Measurements from ENCODE around the gene WNT7A.
"Not testable (repeated sequence)": the region's sequence is repeated elsewhere in the genome, so short reads cannot be mapped to it uniquely, and the experiment has no call there.

Gene WNT7A

DNA sequence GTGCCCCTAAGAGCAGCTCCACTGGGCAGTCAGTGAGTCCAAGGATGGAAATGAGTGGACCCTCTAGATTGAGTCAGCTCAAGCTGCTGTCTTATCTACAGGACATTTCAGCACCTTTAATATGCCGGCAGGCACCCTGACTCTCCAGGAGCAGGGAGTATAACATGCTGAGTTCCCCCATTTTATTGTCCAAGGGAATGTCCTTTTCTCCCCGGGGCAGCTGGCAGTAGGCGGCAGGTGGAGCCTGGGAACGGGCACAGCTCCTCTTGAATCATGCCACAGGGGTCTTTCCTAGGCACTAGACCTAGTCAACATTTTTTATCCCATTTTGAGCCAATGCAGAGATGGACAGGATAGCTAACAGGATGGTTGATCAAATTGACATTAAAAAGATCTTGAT, 14.8 kb downstream of the WNT7A start:
- no peak for FAIRE-seq

DNA sequence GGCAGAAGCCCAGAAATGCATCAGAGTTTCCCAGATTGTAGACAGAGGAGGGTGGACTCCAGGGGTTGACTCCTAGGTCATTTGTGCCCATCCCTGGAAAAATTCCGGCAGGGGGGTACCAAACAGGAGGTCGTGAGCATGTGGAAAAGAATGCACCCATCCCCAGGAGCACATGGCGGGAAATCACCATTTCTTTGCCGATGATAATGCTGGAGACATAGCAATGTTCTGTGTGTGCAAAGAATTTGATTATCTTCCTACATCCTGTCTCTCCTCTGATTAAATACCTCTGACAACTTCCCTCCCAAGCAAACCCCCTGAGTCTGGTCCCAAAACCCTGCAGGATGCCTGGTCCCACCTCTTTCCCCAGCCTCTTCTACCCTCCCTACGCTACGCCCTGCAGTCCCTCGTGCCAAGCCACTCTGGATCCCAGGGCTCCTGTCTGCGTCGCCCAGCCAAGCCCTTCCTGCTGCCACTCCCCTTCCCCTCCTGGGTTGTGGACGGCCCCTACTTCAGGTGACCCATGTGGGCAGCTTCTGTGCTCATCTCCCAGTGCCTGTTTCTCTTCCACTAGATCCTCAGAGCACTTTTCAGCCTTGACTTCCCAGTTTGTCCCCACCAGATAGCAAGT, 15.8 kb downstream of the WNT7A start:
- FAIRE-seq, result no peak

DNA sequence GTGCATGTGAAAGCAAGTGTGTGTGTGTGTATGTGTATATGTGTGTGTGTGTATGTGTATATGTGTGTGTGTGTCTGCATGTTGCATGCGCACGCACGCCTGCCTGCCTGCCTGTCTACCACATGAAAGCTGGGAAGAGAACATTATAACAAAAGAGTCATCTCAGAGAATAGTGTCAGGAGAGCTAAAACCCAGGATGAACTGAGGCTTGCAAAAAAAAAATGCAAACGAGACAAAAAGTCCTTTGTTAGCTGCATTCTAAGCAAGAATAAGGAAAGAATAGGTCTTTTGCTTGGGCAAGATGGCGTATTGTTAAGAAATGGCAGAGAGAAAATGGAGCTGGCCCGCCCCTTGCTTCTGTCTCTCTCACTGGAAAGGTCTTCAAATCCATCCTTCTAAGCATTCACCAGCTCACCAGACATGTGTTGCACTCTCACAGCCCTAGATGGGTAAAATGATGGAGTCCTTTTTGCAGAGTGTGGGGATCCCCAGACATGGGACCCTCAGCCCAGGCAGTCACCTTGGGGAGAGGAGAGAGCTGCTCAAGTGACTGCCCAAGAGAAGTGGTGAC, 16.4 kb downstream of the WNT7A start:
- FAIRE-seq, result no peak

- FAIRE-seq, result no peak
Observed at GRCh38 chr3:13861461-13861860, 18.4 kb downstream of the WNT7A start.

DNA sequence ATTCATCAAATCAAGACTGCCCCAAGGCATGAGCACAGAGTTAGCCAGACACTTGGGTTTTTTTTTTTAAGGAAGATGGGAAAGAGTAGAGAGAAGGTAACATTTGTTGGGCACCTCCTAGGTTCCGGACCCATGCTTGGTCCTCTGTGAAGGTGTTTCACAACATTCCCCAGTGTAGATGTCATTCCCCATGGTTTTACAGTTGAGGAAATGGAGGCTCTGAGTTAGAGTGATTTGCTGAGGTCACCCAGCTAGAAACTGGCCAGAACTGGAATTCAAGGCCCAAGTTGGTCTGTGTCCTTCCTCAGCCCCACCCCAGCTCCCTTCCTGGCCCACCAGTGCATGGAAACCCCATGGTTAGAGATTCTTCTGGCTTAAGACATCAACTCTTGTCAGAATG, 19.9 kb downstream of the WNT7A start:
- no peak for FAIRE-seq

GRCh38 chr3:13858768-13859520, 20.9 kb downstream of the WNT7A start:
- FAIRE-seq, result no peak

GRCh38 chr3:13857702-13858380, 22.0 kb downstream of the WNT7A start:
- no peak for FAIRE-seq

GRCh38 chr3:13856628-13857027, 23.2 kb downstream of the WNT7A start:
- FAIRE-seq, result not testable (repeated sequence)

DNA sequence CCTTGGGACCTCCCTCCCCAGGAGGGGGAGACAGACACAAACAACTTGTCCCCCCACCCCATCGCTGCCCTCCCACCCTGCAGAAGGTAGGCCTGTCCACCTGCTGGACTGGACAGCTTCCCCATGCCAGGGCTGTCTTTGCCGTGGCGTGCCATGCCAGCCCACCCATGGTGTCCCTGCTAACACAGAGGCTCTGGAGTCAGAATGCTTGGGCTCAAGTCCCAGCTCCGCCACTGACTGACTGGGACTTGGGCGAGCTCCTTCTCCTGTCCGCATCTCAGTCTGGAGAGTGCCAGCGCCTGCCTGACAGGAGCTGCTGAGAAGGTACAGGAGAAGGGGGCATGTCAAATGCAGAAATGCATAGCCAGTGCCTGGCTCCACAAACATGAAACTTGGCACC, 23.9 kb downstream of the WNT7A start:
- FAIRE-seq, result no peak

- no peak for FAIRE-seq
Observed at GRCh38 chr3:13854492-13854891, 25.4 kb downstream of the WNT7A start.

DNA sequence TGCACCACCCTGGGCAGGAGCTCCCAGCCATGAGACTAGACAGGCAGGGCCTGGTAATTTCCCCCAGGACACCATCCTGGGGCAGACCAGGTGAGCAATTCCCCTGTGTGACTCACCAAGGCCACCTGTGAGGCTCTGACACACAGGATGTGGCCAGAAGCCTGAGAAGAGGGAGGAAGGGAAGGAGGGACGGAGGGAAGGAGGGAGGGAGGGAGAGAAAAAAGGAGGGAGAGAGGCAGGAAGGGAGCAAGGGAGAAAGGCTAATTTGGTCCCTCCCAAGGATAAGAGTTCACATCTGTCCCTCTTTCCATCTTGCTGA, 25.9 kb downstream of the WNT7A start:
- FAIRE-seq, result no peak

- FAIRE-seq, result no peak
Observed at GRCh38 chr3:13853256-13853977, 26.5 kb downstream of the WNT7A start.

DNA sequence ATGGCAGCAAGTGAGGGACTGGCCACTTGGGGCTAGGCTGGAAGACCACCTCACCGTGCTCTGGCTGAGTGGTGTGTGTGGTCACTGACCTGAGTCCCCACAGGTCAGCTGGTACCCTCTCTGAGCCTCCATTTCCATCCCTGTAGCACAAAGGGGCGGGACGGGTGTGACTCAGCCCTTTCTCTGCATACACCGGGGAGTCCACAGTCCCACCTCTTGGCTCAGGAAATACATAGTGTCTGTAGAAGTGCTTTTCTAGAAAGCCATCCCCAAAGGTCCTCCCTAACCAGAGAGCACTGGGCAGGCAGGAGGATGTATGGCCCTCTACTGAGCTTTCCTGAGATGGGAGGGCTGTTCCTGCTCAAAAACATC, 27.2 kb downstream of the WNT7A start:
- FAIRE-seq, result no peak

DNA sequence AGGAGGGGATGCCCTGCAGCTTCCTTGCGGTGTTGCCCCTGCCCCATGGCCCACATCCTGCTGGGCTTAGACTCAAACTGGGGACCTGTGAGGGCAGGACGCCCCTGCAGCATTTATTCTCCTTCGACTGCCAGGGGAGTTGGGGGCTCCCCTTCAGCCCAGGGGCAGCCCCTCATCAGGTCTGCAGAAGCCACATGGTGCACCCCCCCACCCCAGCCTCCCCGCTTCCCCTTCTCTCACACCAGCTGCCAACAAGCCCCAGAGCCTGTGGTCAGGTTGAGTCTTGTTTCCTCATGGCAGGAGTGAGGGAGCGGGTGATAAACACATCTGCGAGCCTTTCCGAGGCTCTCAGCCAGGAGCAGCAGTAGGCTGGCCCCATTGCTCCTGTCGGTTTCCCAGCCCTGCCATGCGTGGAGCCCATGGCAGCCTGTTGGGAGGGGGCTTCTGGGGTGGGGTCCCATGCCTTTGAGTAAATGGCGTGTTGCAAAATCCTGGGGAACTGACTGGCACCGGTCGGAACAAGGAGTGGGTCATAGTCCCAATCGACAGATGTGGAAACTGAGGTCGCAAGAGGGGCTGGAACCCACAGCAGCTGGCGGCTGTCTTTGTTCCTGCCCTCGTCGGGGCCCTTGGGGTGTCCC, 27.8 kb downstream of the WNT7A start:
- FAIRE-seq, result no peak

GRCh38 chr3:13851091-13851849, 28.6 kb downstream of the WNT7A start:
- FAIRE-seq, result no peak

- no peak for FAIRE-seq
Observed at GRCh38 chr3:13850161-13850945, 29.5 kb downstream of the WNT7A start.

DNA sequence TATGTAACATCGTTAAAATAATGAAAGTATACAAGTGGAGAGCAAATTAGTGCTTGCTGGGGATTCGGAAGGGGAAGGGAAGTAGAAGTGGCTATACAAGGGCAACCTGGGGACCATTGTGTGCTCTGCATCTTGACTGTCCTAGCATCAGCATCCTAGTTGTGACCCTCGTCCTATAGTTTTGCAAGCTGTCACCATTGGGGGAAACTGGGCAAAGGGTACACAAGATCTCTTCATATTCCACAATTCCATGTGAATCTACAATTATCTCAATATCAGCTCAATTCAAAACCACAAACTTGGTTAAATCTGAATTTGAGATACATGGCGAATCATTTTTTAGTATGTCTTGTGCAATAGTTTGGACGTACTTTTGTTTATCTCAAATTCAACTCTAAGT, 30.9 kb downstream of the WNT7A start:
- FAIRE-seq, result no peak

- no peak for FAIRE-seq
Observed at GRCh38 chr3:13846716-13847570, 32.9 kb downstream of the WNT7A start.

GRCh38 chr3:13846238-13846637, 33.6 kb downstream of the WNT7A start:
- FAIRE-seq, result no peak

DNA sequence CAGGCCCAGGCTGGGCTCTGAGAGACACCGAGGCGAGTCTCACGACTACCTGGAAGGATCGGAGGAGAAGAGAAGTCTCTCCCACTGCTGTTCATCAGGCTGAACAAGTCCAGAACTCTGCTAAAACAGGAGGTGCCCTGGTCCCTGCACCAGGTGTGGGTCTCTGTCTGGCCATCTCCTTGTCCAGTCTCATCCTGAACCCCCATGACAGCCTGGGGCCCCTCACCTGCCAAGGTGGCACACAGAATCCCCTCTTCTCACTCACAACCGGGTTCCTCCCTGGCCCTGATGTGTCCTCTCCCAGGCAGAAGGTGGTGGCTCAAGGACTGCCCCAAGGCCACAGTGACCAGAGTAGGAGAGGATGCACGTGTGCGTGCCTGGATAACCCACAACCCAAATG, 34.1 kb downstream of the WNT7A start:
- FAIRE-seq, result no peak
